CD14-positive monocyte (primary cell): ENCODE results near the gene UBQLN1. TPM values are rescaled to one million over a fixed set of nuclear protein-coding genes. Genes with fewer than 3 reads are reported as not detected.

Experiments
- DNase-seq, 3 donors: peaks; one replicate each; pipeline ENCODE4 v3.0.0-alpha.2; 2011 to 2022
- H2AFZ ChIP-seq: 2 replicates; pipeline ENCODE4 v1.6.0; 2012; ENCODE audit warnings: mild to moderate bottlenecking, low read depth, low read length, inconsistent platforms; ENCODE audit not compliant: insufficient read depth, poor library complexity, severe bottlenecking
- H3K27ac ChIP-seq, 2 donors: 1 replicate in 1 of 2; 2 replicates in 1 of 2; pipeline ENCODE4 v1.5.1; 2012 to 2013; ENCODE audit warnings: low read length in 2 of 2, control low read depth in 1 of 2, inconsistent platforms in 1 of 2, low read depth in 1 of 2, mild to moderate bottlenecking in 1 of 2
- H3K27me3 ChIP-seq, 2 donors: one replicate each; pipeline versions ENCODE4 v1.6.0 to v1.6.1; 2011 to 2013; ENCODE audit warnings: low read length in 2 of 2; ENCODE audit not compliant: control insufficient read depth in 2 of 2, insufficient read depth in 2 of 2
- H3K36me3 ChIP-seq, 2 donors: replicated peaks in 1 of 2; 1 replicate in 1 of 2; 2 replicates in 1 of 2; pipeline versions ENCODE4 v1.5.1 to v1.6.1; 2012 to 2013; ENCODE audit warnings: low read length in 2 of 2, control low read depth in 1 of 2, inconsistent platforms in 1 of 2, mild to moderate bottlenecking in 1 of 2; ENCODE audit not compliant: insufficient read depth in 2 of 2, control insufficient read depth in 1 of 2
- H3K4me1 ChIP-seq, 2 donors: 1 replicate in 1 of 2; 2 replicates in 1 of 2; pipeline versions ENCODE4 v1.5.1 to v1.6.1; 2012 to 2013; ENCODE audit warnings: low read length in 2 of 2, control low read depth in 1 of 2, inconsistent platforms in 1 of 2, mild to moderate bottlenecking in 1 of 2, moderate library complexity in 1 of 2; ENCODE audit not compliant: insufficient read depth in 2 of 2, control insufficient read depth in 1 of 2
- H3K4me2 ChIP-seq: replicated peaks from 2 replicates; pipeline ENCODE3; 2012; ENCODE audit warnings: low read length, moderate library complexity, mild to moderate bottlenecking; ENCODE audit not compliant: poor library complexity, severe bottlenecking; ENCODE audit errors: extremely low read depth
- H3K4me3 ChIP-seq, 3 experiments: fragments of 200-600 bp in 1 of 3; sonication (generic) in 1 of 3; replicated peaks in 1 of 3; 1 replicate in 2 of 3; 2 replicates in 1 of 3; pipeline ENCODE4 v1.5.1; 2011 to 2013; ENCODE audit warnings: low read length in 3 of 3, mild to moderate bottlenecking in 3 of 3, control low read depth in 2 of 3, low read depth in 2 of 3, inconsistent platforms in 1 of 3, moderate library complexity in 1 of 3
- H3K79me2 ChIP-seq: 2 replicates; pipeline ENCODE4 v1.6.0; 2012; ENCODE audit warnings: mild to moderate bottlenecking, control low read depth, inconsistent platforms, low read length, moderate library complexity; ENCODE audit not compliant: insufficient read depth
- H3K9ac ChIP-seq: 2 replicates; pipeline ENCODE4 v1.6.0; 2017; ENCODE audit warnings: low read length, mild to moderate bottlenecking; ENCODE audit not compliant: insufficient read depth, poor library complexity, severe bottlenecking
- H3K9me3 ChIP-seq, 2 donors: replicated peaks in 1 of 2; 1 replicate in 1 of 2; 2 replicates in 1 of 2; pipeline versions ENCODE4 v1.5.1 to v1.6.1; 2012 to 2013; ENCODE audit warnings: low read length in 2 of 2, control low read depth in 1 of 2; ENCODE audit not compliant: control insufficient read depth in 1 of 2, insufficient read depth in 1 of 2
- H4K20me1 ChIP-seq: 2 replicates; pipeline ENCODE4 v1.6.0; 2012; ENCODE audit warnings: mild to moderate bottlenecking, low read length, control low read depth, moderate library complexity; ENCODE audit not compliant: insufficient read depth
- H3K27ac Mint-ChIP-seq, 7 donors: one replicate each; pipeline ENCODE4 v1.8.0; 2020; ENCODE audit warnings: mild to moderate bottlenecking in 7 of 7, mixed read lengths in 7 of 7, moderate library complexity in 6 of 7, inconsistent platforms in 2 of 7
- H3K27me3 Mint-ChIP-seq, 3 donors: one replicate each; pipeline ENCODE4 v1.8.0; 2021 to 2022; ENCODE audit warnings: low read depth in 3 of 3, mild to moderate bottlenecking in 3 of 3, mixed read lengths in 3 of 3, moderate library complexity in 3 of 3, inconsistent platforms in 1 of 3
- H3K36me3 Mint-ChIP-seq, 2 donors: one replicate each; pipeline ENCODE4 v1.8.0; 2020; ENCODE audit warnings: mixed read lengths in 2 of 2, inconsistent platforms in 1 of 2, mild to moderate bottlenecking in 1 of 2
- H3K4me1 Mint-ChIP-seq: one replicate; pipeline ENCODE4 v1.8.0; 2020; ENCODE audit warnings: mild to moderate bottlenecking, mixed read lengths
- H3K4me3 Mint-ChIP-seq, 2 donors: one replicate each; pipeline ENCODE4 v1.8.0; 2020; ENCODE audit warnings: mild to moderate bottlenecking in 2 of 2, mixed read lengths in 2 of 2, moderate library complexity in 1 of 2
- H3K9me3 Mint-ChIP-seq, 7 donors: one replicate each; pipeline ENCODE4 v1.8.0; 2020 to 2022; ENCODE audit warnings: mixed read lengths in 7 of 7, mild to moderate bottlenecking in 6 of 7, moderate library complexity in 6 of 7, inconsistent platforms in 2 of 7
- CTCF ChIP-seq: fragments of 200-600 bp; IDR thresholded peaks from one replicate; pipeline ENCODE4 v1.8.0; 2022; ENCODE audit warnings: antibody characterized with exemption, mild to moderate bottlenecking
- WGBS: methylation state at CpG from one replicate; pipeline ENCODE4 v1.1.5; 2013; ENCODE audit warnings: missing lambda C conversion rate; ENCODE audit not compliant: insufficient coverage; 5-methylcytosine and 5-hydroxymethylcytosine counted together
- intact Hi-C, 2 donors: fragments of 100-400 bp; cut with micrococcal nuclease; formaldehyde crosslinking; loops; one replicate each; pipeline versions ENCODE4 v1.15.0 to v1.15.1; 2023
- polyA plus RNA-seq, 3 donors: library from polyadenylated mRNA; depleted of rRNA in 1 of 3; unstranded in 2 of 3; stranded (reverse) in 1 of 3; fragments of 300-500 nt in 2 of 3; fragments of >200 nt in 1 of 3; fragmentation: Illumina TruSeq in 2 of 3; gene quantifications; 1 replicate in 2 of 3; 2 replicates in 1 of 3; pipeline ENCODE4 v1.2.3, GENCODE V29; 2012 to 2021

Gene UBQLN1
- polyA plus RNA-seq, 3 donors = 45.9 to 52.9 (median 46.9) TPM

- Mint-ChIP-seq H3K27ac (no peak overlapping the region), H3K4me1 (peaks cover 15% of the 10 kb centered on the region), H3K4me3 (no peak overlapping the region), H3K9me3 (peaks cover 0 to 9% (median 3%) of the 10 kb centered on the region in 7 donors), H3K36me3 (no peaks in the 10 kb centered on the region), H3K27me3 (peaks cover 0 to 3% (median 2%) of the 10 kb centered on the region in 3 donors)
- Histone ChIP-seq H2AFZ (no peak overlapping the region), H3K36me3 (no peaks in the 10 kb centered on the region), H3K4me2 (no peak overlapping the region), H3K4me1 (peaks cover 11 to 13% of the 10 kb centered on the region in 2 donors), H3K79me2 (no peaks in the 10 kb centered on the region), H3K27me3 (no peaks in the 10 kb centered on the region), H3K9ac (no peak overlapping the region), H3K9me3 (peaks cover 0 to 4% of the 10 kb centered on the region in 2 donors), H3K27ac (no peak overlapping the region), H4K20me1 (no peaks in the 10 kb centered on the region), H3K4me3 (no peak overlapping the region)
- WGBS = 100% methylated on average over 1 of the region's 1 CpG
- no peak for DNase-seq
- intact Hi-C loops = no loop called here
- TF ChIP-seq CTCF = no peak
Measured at GRCh38 chr9:83715221-83715620, 7.5 kb upstream of the UBQLN1 start.

- H2AFZ ChIP-seq = peak overlapping the region; percentile 43
- H3K36me3 ChIP-seq = no peaks in the 10 kb centered on the region
- H3K4me2 ChIP-seq = peak overlapping the region; percentile 45
- peaks cover 0 to 4% of the 10 kb centered on the region in 2 donors for H3K9me3 ChIP-seq
- H3K27ac ChIP-seq = no peak overlapping the region
- no peak overlapping the region for H3K27ac Mint-ChIP-seq
- DNase-seq = peak; percentile 22 to 46 (median 43)
- H3K27me3 Mint-ChIP-seq = peaks cover 0 to 2% (median 1%) of the 10 kb centered on the region in 3 donors
- peaks cover 11 to 13% of the 10 kb centered on the region in 2 donors for H3K4me1 ChIP-seq
- H3K4me3 Mint-ChIP-seq = peak overlapping the region in 1 of 2 donors; percentile 20
- 100% methylated on average over 1 of the region's 3 CpGs for WGBS
- no peaks in the 10 kb centered on the region for H3K79me2 ChIP-seq
- peaks cover 15% of the 10 kb centered on the region for H3K4me1 Mint-ChIP-seq
- intact Hi-C loops = no loop called here
- H3K9me3 Mint-ChIP-seq = peaks cover 0 to 9% (median 3%) of the 10 kb centered on the region in 7 donors
- TF ChIP-seq CTCF = peak; percentile 72
- no peak overlapping the region for H3K9ac ChIP-seq
- H3K4me3 ChIP-seq = peak overlapping the region in 1 of 3 experiments; percentile 38
- no peaks in the 10 kb centered on the region for H4K20me1 ChIP-seq
- no peaks in the 10 kb centered on the region for H3K27me3 ChIP-seq
- no peaks in the 10 kb centered on the region for H3K36me3 Mint-ChIP-seq
Measured at GRCh38 chr9:83714329-83714728, 6.6 kb upstream of the UBQLN1 start.
